Lower leg skin (tissue), 4 donors: Measurements from ENCODE around the gene BMP10. TPM values are rescaled to one million over a fixed set of nuclear protein-coding genes. Genes with fewer than 3 reads are reported as not detected.

Experiments used
- DNase-seq, 2 donors: peaks; one replicate each; pipeline ENCODE4 v3.0.0-alpha.2; 2019; ENCODE audit warnings: low spot score in 2 of 2
- H3K4me3 ChIP-seq: fragments of 200-600 bp; sonication (generic); 2 replicates; pipeline ENCODE4 v1.5.1; 2017; ENCODE audit warnings: mild to moderate bottlenecking, low read depth; ENCODE audit not compliant: poor library complexity, severe bottlenecking
- POLR2A ChIP-seq, 2 donors: fragments of 450-650 bp; IDR thresholded peaks; one replicate each; pipeline ENCODE4 v1.6.1; 2016 to 2017; ENCODE audit warnings: antibody characterized with exemption in 2 of 2, mild to moderate bottlenecking in 1 of 2, moderate library complexity in 1 of 2
- WGBS, 2 donors: methylation state at CpG; one replicate each; pipeline ENCODE4 v1.1.5; 2018; 5-methylcytosine and 5-hydroxymethylcytosine counted together
- intact Hi-C: fragments of 100-400 bp; cut with DNase I; formaldehyde crosslinking; loops from one replicate; pipeline ENCODE4 v1.15.0; 2023; ENCODE audit warnings: low total_unique reads
- total RNA-seq, 4 donors: library from RNA; depleted of rRNA; stranded (reverse); fragments of >200 nt; gene quantifications; one replicate each; pipeline ENCODE4 v1.1.0, GENCODE V29; 2016
- TF ChIP-seq, protein P1 (sequence below), 3 donors: fragments of 450-650 bp; IDR thresholded peaks; one replicate each; pipeline ENCODE4 v1.5.1; 2016; ENCODE audit warnings: antibody characterized with exemption in 3 of 3, mild to moderate bottlenecking in 3 of 3, moderate library complexity in 2 of 3

BMP10 gene, protein sequence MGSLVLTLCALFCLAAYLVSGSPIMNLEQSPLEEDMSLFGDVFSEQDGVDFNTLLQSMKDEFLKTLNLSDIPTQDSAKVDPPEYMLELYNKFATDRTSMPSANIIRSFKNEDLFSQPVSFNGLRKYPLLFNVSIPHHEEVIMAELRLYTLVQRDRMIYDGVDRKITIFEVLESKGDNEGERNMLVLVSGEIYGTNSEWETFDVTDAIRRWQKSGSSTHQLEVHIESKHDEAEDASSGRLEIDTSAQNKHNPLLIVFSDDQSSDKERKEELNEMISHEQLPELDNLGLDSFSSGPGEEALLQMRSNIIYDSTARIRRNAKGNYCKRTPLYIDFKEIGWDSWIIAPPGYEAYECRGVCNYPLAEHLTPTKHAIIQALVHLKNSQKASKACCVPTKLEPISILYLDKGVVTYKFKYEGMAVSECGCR
- under 1 TPM in 1 of 4 donors, not detected in 3; 0.19 TPM for total RNA-seq

DNA sequence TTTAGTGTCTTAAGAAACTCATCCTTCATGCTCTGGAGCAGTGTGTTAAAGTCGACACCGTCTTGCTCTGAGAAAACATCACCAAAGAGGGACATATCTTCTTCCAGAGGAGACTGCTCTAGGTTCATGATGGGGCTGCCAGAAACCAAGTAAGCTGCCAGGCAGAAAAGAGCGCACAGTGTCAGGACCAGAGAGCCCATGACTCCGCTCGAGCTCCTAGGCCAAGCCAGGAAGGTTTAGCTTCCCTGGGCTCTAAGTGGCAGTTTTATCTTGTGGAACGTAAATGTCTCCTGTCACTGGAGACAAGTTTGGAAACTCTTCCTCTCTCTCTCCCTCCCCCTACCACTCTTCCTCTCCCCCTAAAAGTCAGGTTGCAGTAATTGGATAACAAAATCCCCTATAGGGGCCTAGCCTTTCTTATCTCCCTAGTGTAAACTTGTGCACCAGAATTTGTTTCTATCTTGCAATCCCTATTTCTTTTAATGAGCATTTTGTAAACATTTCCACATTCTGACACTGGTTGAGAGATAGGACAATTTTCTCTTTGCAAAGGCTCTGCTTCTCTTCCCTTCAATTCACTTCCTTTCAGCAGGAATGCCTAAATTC lies at the start of gene BMP10:
Gene BMP10 (minus strand): TSS at position 239 of the 606 bp plus-strand sequence. CDS start 39 bp downstream, at position 200.
- WGBS, 2 donors, result 89 to 92% methylated on average over 6 of the region's 6 CpGs
- TF ChIP-seq, protein P1, sequence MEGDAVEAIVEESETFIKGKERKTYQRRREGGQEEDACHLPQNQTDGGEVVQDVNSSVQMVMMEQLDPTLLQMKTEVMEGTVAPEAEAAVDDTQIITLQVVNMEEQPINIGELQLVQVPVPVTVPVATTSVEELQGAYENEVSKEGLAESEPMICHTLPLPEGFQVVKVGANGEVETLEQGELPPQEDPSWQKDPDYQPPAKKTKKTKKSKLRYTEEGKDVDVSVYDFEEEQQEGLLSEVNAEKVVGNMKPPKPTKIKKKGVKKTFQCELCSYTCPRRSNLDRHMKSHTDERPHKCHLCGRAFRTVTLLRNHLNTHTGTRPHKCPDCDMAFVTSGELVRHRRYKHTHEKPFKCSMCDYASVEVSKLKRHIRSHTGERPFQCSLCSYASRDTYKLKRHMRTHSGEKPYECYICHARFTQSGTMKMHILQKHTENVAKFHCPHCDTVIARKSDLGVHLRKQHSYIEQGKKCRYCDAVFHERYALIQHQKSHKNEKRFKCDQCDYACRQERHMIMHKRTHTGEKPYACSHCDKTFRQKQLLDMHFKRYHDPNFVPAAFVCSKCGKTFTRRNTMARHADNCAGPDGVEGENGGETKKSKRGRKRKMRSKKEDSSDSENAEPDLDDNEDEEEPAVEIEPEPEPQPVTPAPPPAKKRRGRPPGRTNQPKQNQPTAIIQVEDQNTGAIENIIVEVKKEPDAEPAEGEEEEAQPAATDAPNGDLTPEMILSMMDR (IDR thresholded peaks at IDR 0.05), result no peak
- TF ChIP-seq POLR2A (IDR thresholded peaks at IDR 0.05), result no peak
- intact Hi-C loops, result no loop called here

DNA sequence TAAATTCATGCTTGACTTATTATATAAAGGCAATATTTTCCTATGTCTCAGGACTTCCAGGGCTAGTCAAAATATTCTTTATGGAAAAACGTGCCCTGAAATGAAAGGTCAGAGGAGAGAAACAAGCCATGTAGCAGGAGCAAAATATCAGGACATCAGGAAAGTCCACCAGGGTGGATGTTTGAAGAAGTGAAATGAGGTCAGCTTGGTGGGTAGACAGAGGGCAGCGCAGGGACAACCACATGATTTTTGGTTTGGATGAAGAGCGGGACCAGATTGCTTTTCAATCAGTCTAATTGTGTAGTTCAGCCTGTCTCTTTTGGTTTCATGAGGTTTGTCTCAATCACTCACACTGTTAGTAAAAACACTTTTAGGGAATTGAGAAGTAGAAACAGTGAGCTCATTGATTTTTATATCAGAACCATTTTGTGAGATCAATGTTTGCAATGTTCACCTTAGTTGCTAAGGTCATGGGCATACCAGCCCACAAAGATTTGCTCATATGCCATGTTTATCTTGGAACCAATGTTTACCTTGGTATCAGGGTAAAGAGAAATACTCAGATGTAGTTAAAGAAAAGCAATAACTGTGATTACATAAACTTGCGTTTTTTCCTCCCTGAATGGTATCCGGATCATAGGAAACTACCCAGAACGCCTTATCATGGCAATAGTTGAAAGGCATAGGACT lies 49.4 kb upstream of the BMP10 start:
- DNase-seq, result no peak
- TF ChIP-seq, protein P1 (IDR thresholded peaks at IDR 0.05), result no peak
- no peak for TF ChIP-seq POLR2A (IDR thresholded peaks at IDR 0.05)
- no peak overlapping the region for H3K4me3 ChIP-seq
- intact Hi-C loops, result loop anchor here (10.0 kb wide), 2 partner anchors 176 to 446 kb away; no protein-coding TSS in a partner anchor
- WGBS, 2 donors, result 85 to 91% methylated on average over 6 of the region's 6 CpGs

More for the DNA sequence above, at the start of gene BMP10:
- DNase-seq, result no peak
- H3K4me3 ChIP-seq, result no peak within 1 kb of the TSS

DNA sequence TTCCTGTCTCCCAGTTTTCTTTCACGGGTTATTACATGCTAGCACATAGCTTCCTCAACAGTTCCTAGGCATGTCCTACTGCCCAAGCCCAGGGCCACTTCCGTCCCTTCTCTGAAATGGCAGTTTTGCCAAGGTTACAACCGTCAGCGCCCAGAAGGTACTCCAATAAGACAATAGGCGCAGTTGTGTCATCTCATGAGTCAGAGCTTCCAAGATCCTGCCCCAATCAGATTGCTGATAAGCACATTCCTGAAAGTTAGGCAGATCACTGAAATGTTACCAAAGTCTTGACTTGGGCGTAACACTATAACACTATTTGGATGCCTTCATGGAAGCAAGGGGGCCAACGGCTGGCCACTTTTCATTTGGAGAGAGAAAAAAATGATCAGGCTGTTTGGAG lies 47.3 kb upstream of the BMP10 start:
- intact Hi-C loops, result loop anchor here (10.0 kb wide), 1 partner anchor 84 kb away; no protein-coding TSS in a partner anchor
- 68 to 71% methylated on average over 7 of the region's 7 CpGs for WGBS, 2 donors
- TF ChIP-seq, protein P1 (IDR thresholded peaks at IDR 0.05), result no peak
- no peak for TF ChIP-seq POLR2A (IDR thresholded peaks at IDR 0.05)
- H3K4me3 ChIP-seq, result no peak overlapping the region
- no peak for DNase-seq

DNA sequence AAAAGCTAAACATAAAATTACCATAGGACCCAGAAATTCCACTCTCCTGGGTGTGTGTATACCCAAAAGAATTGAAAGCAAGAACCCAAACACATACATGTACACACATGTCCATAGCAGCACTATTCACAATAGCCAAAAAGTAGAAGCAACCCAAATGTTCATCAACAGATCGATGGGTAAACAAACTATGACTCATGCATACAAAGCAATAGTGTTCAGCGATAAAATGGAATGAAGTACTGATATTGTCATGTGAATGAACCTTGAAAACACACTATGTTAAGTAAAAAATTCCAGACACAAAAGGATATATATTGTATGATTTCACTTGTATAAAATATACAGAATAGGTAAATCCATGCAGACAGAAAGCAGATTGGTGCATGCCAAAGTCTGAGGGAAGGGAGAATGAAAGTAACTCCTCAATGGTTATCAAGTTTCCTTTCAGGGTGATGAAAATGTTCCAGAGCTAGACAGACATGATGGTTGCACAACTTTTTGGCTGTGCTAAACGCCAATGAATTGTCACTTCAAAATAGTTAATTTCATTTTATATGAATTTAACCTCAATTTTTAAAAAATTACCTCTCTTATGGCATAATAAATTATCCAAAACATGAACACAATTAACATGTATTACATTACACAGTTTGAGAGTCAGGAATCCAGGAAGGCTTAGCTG lies 46.0 kb upstream of the BMP10 start:
- DNase-seq, result no peak
- WGBS, 2 donors, result 37 to 39% methylated on average over 3 of the region's 3 CpGs
- intact Hi-C loops, result loop anchor here (10.0 kb wide), 1 partner anchor 82 kb away; no protein-coding TSS in a partner anchor
- TF ChIP-seq, protein P1 (IDR thresholded peaks at IDR 0.05), result no peak
- TF ChIP-seq POLR2A (IDR thresholded peaks at IDR 0.05), result no peak
- no peak overlapping the region for H3K4me3 ChIP-seq

DNA sequence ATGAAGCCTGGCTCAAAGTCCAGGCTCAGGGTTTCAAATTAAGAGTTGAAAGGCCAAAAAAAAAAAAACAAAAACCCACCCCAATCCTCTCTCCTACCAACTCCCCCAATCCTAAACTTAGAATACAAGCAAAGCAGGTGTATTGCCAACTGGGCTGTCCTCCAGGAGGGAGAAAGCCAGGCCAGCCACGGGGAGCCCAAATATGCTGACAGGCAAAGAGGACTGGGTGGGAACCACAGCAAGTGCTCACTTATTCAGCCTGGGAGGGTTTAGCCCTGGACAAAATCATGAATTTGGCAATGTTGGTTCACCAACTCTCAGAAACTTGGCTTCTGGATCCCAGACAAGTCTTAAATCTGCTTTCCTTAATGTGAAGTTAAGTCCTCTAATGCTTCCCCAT lies 45.0 kb upstream of the BMP10 start:
- no peak for DNase-seq
- TF ChIP-seq, protein P1 (IDR thresholded peaks at IDR 0.05), result no peak
- TF ChIP-seq POLR2A (IDR thresholded peaks at IDR 0.05), result no peak
- intact Hi-C loops, result loop anchor here (10.0 kb wide), 1 partner anchor 81 kb away; no protein-coding TSS in a partner anchor
- H3K4me3 ChIP-seq, result no peak overlapping the region
- 33 to 37% methylated on average over 1 of the region's 1 CpG for WGBS, 2 donors
